ENCODE measurements around the gene RPL5.

The RPL5 gene

GRCh38 chr1:92851729-92852128, 19.9 kb downstream of the RPL5 start:
- Histone ChIP-seq H3K9ac (no peak overlapping the region), H3K27ac (no peak overlapping the region), H3K79me2 (no peaks in the 10 kb centered on the region), H3K4me1 (no peaks in the 10 kb centered on the region), H3K36me3 (ENCODE audit: control insufficient read depth, insufficient read depth, low read length) (no peaks in the 10 kb centered on the region), H3K27me3 (ENCODE audit: control insufficient read depth, insufficient read depth, low read length) (no peaks in the 10 kb centered on the region), H3K4me2 (ENCODE audit: low read length) (no peak overlapping the region), H3K4me3 (ENCODE audit: low read depth, low read length) (no peak overlapping the region), H3K9me3 (ENCODE audit: control insufficient read depth, low read length) (no peaks in the 10 kb centered on the region), H2AFZ (no peak overlapping the region)
- TF ChIP-seq CTCF (IDR thresholded peaks at IDR 0.05) = no peak

- no peak overlapping the region for H3K27ac ChIP-seq
- H3K4me2 ChIP-seq (ENCODE audit: low read length) = no peak overlapping the region
- no peaks in the 10 kb centered on the region for H3K79me2 ChIP-seq
- H3K36me3 ChIP-seq (ENCODE audit: control insufficient read depth, insufficient read depth, low read length) = no peaks in the 10 kb centered on the region
- TF ChIP-seq CTCF (IDR thresholded peaks at IDR 0.05) = no peak
- H3K4me1 ChIP-seq = no peaks in the 10 kb centered on the region
- H3K4me3 ChIP-seq (ENCODE audit: low read depth, low read length) = no peak overlapping the region
- H2AFZ ChIP-seq = no peak overlapping the region
- H3K9me3 ChIP-seq (ENCODE audit: control insufficient read depth, low read length) = no peaks in the 10 kb centered on the region
- H3K9ac ChIP-seq = no peak overlapping the region
- no peaks in the 10 kb centered on the region for H3K27me3 ChIP-seq (ENCODE audit: control insufficient read depth, insufficient read depth, low read length)
Observed at GRCh38 chr1:92853299-92853698, 21.5 kb downstream of the RPL5 start.

GRCh38 chr1:92854101-92854785, 22.4 kb downstream of the RPL5 start:
- TF ChIP-seq CTCF (IDR thresholded peaks at IDR 0.05) = no peak
- no peaks in the 10 kb centered on the region for H3K36me3 ChIP-seq (ENCODE audit: control insufficient read depth, insufficient read depth, low read length)
- H3K27ac ChIP-seq = no peak overlapping the region
- H3K79me2 ChIP-seq = no peaks in the 10 kb centered on the region
- no peak overlapping the region for H3K4me2 ChIP-seq (ENCODE audit: low read length)
- H3K9me3 ChIP-seq (ENCODE audit: control insufficient read depth, low read length) = no peaks in the 10 kb centered on the region
- H2AFZ ChIP-seq = no peak overlapping the region
- H3K4me1 ChIP-seq = no peaks in the 10 kb centered on the region
- H3K9ac ChIP-seq = no peak overlapping the region
- H3K4me3 ChIP-seq (ENCODE audit: low read depth, low read length) = no peak overlapping the region
- no peaks in the 10 kb centered on the region for H3K27me3 ChIP-seq (ENCODE audit: control insufficient read depth, insufficient read depth, low read length)

- Histone ChIP-seq H3K4me2 (ENCODE audit: low read length) (no peak overlapping the region), H3K9ac (no peak overlapping the region), H3K79me2 (no peaks in the 10 kb centered on the region), H3K27me3 (ENCODE audit: control insufficient read depth, insufficient read depth, low read length) (no peaks in the 10 kb centered on the region), H3K4me1 (no peaks in the 10 kb centered on the region), H3K36me3 (ENCODE audit: control insufficient read depth, insufficient read depth, low read length) (no peaks in the 10 kb centered on the region), H3K4me3 (ENCODE audit: low read depth, low read length) (no peak overlapping the region), H3K27ac (no peak overlapping the region), H2AFZ (no peak overlapping the region), H3K9me3 (ENCODE audit: control insufficient read depth, low read length) (no peaks in the 10 kb centered on the region)
- TF ChIP-seq CTCF (IDR thresholded peaks at IDR 0.05) = no peak
Observed at GRCh38 chr1:92855236-92855635, 23.4 kb downstream of the RPL5 start.

GRCh38 chr1:92857817-92858216, 26.0 kb downstream of the RPL5 start:
- Histone ChIP-seq H3K4me2 (ENCODE audit: low read length) (no peak overlapping the region), H3K4me1 (no peaks in the 10 kb centered on the region), H3K9me3 (ENCODE audit: control insufficient read depth, low read length) (no peaks in the 10 kb centered on the region), H3K27me3 (ENCODE audit: control insufficient read depth, insufficient read depth, low read length) (no peaks in the 10 kb centered on the region), H3K9ac (no peak overlapping the region), H3K79me2 (no peaks in the 10 kb centered on the region), H3K36me3 (ENCODE audit: control insufficient read depth, insufficient read depth, low read length) (no peaks in the 10 kb centered on the region), H2AFZ (no peak overlapping the region), H3K27ac (no peak overlapping the region), H3K4me3 (ENCODE audit: low read depth, low read length) (no peak overlapping the region)
- TF ChIP-seq CTCF (IDR thresholded peaks at IDR 0.05) = no peak

Data from parathyroid adenoma (tissue), 2 donors.